ENCODE measurements around the gene NDUFA6. TPM values are rescaled to one million over a fixed set of nuclear protein-coding genes. Genes with fewer than 3 reads are reported as not detected.
"Not testable (repeated sequence)": the region's sequence is repeated elsewhere in the genome, so short reads cannot be mapped to it uniquely, and the experiment has no call there.

Gene NDUFA6
- total RNA-seq, 1 donor from 2014 or later = 68.3 TPM

DNA sequence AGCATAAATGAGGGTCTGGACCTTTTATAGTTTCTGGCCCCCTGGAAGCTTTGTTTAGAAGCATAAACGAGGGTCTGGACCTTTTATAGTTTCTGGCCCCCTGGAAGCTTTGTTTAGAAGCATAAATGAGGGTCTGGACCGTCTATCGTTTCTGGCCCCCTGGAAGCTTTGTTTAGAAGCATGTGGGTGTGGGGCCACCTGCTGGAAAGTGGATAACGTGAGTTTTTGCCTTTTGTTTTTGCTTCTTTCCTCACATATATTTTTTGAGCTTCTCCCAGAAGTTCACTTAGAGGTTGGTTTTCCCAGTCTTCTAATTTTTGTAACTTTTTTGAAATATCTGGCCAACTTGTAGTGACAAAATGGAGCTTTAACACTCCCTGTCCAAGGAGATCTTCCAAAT, 22.2 kb upstream of the NDUFA6 start:
- not testable (repeated sequence) for DNase-seq

DNA sequence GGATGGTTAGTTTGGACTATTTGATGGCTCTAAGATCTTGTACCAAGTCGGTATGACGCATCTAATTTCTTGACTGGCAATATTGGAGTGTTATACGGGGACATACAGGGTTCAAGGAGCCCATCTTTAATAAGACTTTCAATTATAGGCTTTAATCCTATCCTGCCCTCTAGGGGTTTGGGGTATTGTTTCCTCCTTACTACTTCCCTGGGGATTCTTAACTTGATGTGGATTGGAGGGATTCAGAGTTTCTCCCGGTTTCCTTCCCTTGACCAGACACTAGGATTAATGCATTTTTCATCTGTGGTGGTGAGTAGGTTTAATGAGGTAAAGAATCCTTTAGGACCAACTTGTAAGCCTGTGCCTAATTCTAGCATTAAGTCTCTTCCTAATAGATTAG, 21.2 kb upstream of the NDUFA6 start:
- no peak for DNase-seq

DNA sequence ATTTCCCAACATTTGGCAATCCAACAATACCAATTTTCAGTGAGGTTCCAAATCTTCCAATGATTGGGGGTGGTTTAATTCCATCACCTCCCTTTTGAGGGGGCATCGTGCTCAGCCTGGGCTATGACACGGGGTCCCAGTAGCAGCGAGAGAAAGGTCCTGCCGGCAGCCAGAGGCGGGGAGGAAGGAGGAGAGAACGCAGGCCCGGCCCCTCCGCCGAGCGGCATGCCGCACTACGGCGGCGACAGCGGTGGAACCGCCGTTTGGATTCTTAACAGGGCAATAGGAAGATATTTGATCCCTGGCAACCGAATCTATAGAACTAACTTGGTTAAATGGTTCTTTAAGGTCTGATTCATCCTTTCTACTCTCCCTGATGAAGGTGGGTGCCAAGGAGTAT, 18.3 kb upstream of the NDUFA6 start:
- no peak for DNase-seq

DNA sequence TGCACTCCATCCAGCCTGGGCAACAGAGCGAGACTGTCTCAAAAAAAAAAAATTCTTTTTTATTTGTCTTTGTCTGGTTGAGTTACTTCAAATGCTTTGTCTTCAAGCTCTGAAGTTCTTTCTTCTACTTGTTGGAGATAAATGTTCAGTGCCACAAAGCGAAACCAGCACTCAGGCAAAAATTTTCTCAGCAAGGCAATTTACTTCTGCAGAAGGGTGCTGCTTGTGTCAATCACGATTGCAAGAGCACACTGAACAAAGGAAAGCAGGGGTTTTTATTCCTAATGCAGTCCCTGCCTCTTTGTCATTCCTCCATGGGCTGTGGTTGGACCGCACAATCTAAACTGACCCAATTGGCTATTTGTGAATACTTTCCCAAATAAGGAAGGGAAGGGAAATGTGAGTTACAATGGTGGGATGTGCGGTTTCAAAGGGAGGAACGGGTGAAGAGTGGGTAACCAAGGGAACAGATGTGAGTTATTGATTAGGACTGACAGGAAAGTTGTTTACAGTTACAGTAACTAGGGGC, 13.8 kb upstream of the NDUFA6 start:
- not testable (repeated sequence) for DNase-seq

DNA sequence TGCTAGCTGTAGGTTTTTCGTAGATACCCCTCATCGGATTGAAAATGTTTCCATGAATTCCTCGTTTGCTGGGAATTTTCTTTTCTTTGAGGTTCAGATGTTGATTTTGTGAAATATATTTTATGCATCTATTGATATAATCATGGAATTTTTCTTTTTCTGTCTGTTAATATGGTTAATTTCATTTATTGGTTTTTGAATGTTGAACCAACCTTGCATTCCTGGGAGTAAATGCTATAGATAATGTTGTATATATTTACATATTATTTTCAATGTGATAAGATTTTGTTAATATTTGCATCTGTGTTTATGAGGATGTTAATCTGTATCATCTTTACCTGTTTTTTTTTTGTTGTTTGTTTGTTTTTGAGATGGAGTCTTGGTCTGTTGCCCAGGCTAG, 10.6 kb upstream of the NDUFA6 start:
- DNase-seq = no peak

DNA sequence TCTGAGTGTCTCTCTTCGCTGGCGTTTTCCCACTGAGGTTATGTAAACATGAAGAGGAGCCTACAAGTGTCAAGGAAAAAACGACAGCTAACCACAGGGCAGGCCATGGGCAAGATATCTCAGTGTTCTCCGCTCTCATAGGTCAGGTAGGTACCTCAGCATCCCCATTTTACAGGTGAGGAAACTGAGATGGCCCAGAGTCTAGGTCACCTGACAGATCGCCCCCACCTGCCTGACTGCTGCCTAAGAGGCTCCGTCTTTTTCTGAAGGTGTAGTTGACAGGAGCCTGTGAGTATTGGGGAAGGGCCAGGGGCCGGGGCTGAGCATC, 847 bp upstream of the NDUFA6 start:
- no peak for DNase-seq

DNA sequence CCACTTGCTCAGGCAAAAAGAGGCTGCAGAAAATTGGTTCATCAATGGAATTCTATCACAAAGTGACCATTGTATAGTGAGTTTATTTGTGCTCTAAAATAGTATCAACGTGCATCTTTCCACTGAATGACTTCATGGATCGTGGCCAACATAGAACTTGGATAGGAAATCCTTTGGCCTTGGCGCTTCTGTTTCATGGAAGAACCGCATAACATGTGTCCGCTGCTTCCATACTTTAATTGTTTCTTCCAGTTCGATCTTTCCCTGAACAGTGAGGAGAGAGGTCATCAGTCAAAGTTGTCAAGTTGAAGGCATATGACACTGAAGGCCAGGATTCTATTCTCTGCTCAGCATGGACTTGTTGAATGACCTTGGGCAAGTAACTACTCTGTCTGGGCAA, 4.5 kb downstream of the NDUFA6 start:
- no peak for DNase-seq

DNA sequence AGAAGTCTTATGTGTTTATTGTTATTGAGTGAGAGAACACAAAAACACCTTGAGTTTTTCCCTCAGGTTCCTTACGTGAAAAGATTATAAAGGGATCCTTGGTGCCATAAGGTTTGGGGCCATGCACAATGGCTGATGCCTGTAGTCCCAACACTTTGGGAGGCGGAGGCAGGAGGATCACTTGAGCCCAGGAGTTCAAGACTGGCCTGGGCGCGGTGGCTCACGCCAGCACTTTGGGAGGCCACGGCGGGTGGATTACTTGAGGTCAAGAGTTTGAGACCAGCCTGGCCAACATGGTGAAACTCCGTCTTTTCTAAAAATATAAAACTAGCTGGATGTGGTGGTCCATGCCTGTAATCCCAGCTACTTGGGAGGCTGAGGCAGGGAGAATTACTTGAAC, 5.7 kb downstream of the NDUFA6 start:
- no peak for DNase-seq

DNA sequence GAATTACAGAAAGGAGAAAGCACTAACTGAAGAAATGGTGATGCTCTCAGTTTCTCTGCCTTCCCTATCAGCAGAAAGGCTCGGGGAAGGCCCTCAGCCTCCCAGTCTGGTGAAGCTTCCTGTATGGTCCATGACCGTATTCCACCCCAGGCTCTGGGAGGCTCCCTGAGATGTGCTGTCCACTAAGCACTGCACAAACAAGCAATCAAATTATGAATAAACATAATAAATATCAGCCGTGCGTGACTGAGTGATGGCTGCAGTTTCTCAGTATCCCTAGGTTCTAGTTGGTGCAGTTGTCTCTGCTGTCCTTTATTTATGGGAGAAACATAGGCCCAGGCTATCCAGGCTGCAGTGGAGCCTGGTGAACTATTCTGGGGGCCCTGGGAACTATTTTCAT, 7.5 kb downstream of the NDUFA6 start:
- no peak for DNase-seq

DNA sequence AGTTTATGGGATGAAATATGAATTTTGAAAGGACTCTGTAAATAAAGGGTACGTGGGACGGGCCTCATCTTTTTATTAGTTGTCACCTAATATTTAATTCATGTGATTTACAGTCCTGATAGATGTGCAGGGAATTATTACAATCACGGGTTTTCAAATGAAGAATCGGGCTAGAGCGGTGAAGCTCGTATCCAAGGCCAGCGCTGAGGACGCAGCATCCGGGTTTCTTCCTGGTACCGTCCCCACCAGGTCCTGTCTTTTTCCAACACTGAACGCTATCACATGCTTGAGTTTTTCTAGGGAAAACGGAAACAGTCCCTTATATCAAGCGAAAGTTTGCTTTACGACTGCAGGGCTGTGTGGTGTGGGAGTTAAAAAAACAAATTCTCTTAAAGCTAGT, 10.3 kb downstream of the NDUFA6 start:
- DNase-seq = peak; percentile 54

DNA sequence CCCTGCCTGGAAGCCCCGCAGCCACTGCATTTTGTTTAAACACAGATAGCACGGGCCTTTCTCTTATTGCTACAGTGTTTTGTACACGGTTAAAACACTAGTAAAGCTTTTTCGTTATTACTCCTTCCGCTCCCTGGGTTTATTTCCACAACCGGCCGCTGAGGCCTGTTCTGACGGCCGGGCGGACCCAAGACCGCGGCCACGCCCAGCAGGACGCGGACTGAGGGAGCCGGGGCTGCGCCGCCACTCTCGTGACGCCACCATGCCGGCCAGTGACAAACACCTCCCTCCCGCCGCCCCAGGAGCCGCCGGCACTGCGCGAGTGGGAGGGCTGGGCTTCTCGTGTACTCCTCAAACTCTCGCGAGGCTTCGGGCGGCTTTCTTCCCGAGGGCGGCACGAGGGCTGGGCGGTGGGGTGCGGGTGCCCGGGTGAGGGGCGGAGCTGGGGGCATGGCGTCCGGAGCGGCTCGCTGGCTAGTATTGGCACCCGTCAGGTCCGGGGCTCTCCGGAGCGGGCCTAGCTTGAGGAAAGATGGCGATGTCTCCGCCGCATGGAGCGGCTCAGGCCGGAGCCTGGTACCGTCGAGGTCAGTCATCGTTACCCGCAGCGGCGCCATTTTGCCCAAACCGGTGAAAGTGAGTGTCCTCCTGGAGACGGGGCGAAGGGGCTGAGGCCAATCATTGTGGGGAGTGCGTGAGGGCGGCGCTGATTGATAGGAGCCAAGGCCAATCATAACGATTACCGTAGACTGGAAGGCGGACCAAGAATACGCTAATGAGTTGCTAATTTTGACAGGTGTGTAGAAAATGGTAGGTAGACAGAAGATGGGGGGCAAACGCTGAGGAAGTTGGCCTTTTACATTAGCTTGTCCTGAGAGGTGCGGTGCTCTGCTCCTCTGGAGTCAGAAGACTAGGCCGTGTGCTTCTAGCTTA, 11.0 kb downstream of the NDUFA6 start, which contains the start of gene SMDT1:
SMDT1 (plus strand) TSS at position 382 of the 933 bp plus-strand sequence; CDS start at position 451, 69 bp downstream.
- peak; percentile 99 for DNase-seq

DNA sequence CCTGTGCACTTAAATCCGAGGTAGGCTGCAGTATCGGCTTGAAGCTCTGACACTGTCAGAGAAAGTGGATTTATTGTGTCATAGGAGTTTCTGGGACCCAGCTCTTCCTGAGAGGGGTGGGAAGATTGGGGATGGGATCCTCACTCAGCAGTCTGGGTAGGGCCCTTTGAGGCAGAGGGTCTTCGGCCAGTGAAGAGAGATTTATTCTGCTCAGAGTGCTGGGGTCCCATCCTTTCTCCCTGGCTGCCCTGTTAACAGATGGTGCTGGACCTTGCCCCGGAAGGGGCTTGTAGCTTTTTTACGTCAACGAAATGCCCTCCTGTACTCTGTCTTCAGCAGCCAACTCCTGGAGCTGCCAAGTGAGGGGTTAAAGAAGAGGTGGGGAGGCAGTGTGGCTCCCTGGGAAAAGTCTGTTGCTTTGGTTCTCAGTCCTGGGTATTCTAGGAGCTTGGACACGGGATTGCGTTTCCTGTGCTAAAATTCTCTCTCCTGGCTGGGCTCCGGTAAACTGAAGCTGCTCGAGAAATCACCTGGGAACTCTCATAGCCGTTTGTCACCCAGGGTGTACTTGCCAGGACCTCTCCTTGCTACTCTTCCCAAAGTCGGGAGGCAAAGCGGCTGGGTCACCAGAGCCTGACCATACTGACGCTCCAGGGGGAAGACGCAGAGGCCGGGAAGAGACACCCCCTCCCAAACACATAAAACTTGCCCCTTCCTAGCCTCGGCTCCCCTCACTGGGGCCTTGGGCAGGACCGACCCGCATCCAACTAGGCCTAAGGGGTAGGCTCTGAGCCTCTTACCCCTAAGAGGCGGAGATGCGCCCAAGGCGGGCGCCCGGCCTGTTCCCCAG, 11.9 kb downstream of the NDUFA6 start:
- peak; percentile 39 for DNase-seq

DNA sequence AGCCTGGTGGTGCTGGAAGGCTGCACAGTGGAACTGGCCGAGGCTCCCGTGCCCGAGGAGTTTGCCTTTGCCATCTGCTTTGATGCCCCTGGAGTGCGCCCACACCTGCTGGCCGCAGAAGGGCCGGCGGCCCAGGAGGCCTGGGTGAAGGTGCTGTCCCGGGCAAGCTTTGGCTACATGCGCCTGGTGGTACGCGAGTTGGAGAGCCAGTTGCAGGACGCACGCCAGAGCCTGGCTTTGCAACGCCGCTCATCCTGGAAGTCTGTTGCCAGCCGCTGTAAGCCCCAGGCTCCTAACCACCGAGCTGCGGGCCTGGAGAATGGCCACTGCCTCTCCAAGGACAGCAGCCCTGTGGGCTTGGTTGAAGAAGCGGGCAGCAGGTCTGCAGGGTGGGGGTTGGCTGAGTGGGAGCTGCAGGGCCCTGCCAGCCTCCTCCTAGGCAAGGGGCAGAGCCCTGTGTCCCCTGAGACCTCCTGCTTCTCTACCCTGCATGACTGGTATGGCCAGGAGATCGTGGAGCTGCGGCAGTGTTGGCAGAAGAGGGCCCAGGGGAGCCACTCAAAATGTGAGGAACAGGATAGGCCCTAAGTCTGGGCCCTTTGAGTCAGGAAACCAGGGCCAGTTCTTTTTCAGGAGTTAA, 13.0 kb downstream of the NDUFA6 start:
- no peak for DNase-seq

DNA sequence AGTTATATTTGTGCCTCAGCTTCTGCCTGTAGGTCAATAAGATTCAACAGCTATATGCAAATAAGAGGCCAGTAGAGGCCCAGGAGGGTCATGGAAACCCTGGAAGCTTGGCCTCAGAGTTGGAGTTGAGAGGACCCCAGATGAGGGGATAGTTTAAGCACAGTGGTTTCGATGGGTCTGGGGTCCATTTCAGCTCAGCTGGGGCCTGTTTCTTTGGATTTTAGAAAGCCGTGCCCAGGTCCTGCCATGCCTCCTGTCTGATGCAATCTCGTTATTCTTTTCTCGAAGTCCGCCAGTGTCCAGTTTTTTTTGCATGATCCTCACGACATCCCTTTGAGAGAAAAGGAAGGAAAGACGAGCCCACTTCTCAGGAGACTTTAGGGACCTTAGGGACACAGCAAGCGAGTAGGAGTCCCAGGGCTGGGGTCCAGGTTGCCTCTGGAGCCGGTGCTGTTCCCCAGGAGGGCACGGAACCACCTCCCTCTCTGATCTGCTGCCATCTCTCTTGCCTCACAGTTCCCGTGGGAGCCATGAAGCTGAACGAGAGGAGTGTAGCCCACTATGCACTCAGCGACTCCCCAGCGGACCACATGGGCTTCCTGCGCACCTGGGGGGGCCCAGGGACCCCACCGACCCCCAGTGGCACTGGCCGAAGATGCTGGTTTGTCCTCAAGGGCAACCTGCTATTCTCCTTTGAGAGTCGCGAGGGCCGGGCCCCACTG, 13.6 kb downstream of the NDUFA6 start:
- no peak for DNase-seq

DNA sequence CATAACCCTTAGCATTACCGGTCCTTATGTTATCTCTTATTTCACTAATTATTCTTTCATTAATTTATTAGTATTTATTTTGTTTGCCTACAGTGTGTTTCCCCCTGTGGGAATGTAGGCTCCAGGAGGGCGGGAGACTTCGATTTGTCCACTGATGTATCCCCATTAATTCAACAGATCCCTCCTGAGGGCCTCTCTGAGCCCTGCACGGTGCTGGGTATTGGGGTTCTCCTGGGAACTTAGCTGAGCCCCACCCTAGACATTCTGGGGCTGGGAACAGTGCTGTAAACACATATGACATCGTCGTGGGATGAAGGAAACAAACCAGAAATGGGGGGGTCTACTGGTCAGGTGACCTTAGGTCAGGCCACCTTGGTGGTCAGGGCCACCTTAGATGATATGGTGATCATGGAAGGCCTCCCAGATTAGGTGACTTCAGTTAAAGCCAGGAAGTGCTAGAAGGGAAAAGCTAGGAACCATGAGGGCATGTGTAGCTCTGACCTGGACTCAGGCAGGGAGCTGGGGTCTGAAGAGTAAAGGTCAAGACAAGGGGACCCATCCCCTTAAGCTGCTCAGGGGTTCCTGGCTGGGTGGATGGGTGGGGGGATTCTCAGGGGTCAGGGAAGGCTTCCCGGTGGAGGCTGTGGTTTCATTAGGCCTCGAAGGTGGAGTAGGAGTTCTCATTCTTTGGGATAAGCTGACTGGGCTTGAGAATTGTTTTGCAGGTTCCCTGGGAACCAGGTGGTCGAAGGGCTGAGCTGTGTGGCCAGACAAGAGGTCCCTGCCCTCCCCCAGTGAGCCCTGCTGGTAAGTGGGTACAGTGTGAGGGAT, 15.5 kb downstream of the NDUFA6 start:
- DNase-seq = no peak

DNA sequence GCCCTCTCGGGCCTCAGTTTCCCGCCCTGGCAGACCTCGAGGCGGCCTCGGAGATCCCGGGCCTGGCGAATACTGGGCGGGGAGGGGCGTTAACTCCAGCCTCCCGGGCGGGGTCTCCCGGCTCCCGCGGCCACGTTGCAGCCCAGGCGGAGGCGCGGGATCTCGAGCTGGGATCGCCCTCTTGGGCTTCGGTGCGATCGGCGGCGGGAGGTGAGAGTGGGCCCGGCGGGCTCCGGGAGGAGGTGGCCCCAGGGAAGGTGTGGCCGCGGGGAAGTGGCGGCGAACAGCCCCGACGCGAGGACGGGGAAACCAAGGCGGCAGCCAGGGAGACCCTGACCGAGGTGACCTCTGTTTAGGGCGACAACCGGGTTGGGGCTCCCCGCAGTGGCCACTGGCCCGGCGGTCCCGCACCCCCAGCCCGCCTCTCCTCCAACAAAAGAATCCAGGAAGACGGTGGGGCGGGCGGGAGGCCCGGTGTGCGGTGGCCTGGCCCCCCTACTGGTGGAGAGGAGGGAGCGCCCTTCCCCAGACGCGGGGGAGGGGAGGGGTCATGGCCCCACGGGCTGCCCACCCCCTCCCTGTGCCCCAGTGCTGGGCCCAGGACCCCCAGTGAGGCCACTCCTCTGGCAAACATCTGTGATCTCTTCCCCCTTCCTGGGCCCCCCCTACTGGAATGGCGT, 16.3 kb downstream of the NDUFA6 start, which contains the start of gene PHETA2:
PHETA2 (plus strand) TSS at position 117 of the 680 bp plus-strand sequence. CDS start 3,046 bp downstream, outside the sequence.
- peak; percentile 71 for DNase-seq

DNA sequence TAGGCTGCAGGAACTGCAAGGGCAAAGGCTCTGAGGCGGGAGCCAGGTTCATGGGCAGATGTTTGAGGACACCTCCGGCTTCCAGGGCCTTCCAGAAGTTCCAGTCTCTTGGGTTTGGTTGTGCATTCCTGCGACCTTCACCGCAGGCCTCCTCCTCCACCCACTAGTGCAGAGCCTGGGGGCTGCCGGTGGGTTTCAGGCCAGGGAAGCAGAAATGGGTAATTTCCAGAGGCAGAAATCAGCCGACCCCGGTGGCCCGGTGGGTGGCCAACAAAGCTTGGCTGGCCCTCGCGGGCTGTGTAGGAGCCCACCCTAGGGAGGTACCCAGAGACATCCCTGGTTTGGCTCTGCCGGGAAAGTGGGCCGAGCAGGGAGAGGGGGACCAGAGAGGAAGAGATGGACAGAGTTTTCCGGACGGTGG, 16.9 kb downstream of the NDUFA6 start:
- DNase-seq = no peak

DNA sequence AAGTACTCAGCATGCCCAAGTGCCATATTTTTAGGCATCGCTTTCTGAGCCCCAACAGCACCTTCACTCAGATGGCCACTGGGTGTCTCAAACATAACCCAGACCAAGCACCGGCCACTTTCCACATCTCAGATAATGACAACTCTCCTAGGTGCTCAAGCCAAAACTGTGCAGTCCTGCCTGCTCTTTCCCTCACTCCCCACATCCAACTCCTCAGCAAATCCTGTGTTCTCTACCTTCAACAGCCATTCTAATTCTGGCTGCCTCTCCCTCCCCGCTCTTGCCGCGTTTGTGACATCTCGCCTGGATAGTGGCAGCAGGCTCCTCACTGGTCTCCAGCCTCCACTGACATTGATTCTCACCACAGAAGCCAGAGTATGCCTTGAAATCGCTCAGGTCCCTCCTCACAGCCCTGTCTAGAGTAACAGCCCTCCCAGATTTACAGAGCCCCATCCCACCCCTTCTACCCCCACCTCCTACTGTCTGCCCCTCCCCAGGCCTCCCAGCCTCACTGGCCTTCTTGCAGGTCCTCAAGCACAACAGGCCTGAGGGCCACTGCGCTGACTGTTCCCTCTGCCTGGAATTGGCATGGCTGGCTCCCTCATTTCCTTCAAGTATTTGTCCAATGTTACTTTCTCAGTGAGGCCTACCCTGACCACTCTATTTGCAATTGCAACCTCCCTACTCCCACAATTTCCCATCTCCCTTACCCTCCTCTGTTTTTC, 17.8 kb downstream of the NDUFA6 start:
- DNase-seq = no peak

DNA sequence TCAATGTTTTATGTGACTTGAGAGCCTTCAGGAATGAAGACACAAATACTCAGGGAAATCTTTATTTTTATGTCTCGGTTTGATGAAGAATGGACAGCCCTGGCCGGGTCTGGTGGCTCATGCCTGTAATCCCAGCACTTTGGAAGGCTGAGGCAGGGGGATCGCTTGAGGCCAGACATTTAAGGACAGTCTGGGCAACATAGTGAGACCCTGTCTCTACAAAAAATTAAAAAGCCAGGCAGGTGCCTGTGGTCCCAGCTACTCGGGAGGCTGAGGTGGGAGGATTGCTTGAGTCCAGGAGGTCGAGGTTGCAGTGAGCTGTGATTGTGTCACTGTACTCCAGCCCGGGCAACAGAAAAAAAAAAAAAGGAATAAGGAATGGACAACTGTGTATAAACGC, 19.1 kb downstream of the NDUFA6 start:
- DNase-seq = not testable (repeated sequence)

All from tongue (tissue), 2 donors.